SK-N-SH (cell line): Measurements from ENCODE around the gene GRK5. TPM values are rescaled to one million over a fixed set of nuclear protein-coding genes. Genes with fewer than 3 reads are reported as not detected.

ENCODE experiments used
- CTCF ChIA-PET: fragments of 300-600, 350-600 bp; formaldehyde crosslinking; extraction: SDS; loops from one replicate; lab custom pipeline; 2021; lab: Yijun Ruan, JAX
- POLR2A ChIA-PET: fragments of 350-600 bp; sonication (Branson Sonifier 250); formaldehyde crosslinking; extraction: SDS; loops from one replicate; lab custom pipeline; 2020; ENCODE audit warnings: antibody characterized with exemption, inconsistent platforms; lab: Yijun Ruan, JAX
- DNase-seq: peaks from one replicate; pipeline ENCODE4 v3.0.0; 2012
- H2AFZ ChIP-seq: fragments of 200-600 bp; sonication (generic); 2 replicates; pipeline ENCODE4 v1.8.1; 2016; ENCODE audit warnings: antibody characterized with exemption, mild to moderate bottlenecking, low read depth
- H3F3A ChIP-seq: fragments of 200-600 bp; sonication (generic); replicated peaks from 2 replicates; pipeline ENCODE3; 2016; ENCODE audit warnings: antibody characterized with exemption, mild to moderate bottlenecking; ENCODE audit not compliant: insufficient read depth
- H3K27ac ChIP-seq, 2 experiments: fragments of 200-500 bp in 1 of 2; fragments of 200-600 bp in 1 of 2; sonication (Bioruptor generic) in 1 of 2; sonication (generic), shearing (Covaris generic) in 1 of 2; 2 replicates each; pipeline versions ENCODE4 v1.5.1 to v1.6.1; 2014 to 2016; ENCODE audit warnings: low read depth in 2 of 2, inconsistent platforms in 1 of 2, low read length in 1 of 2, mild to moderate bottlenecking in 1 of 2, mixed read lengths in 1 of 2
- H3K27me3 ChIP-seq: fragments of 200-600 bp; sonication (generic), shearing (Covaris generic); 2 replicates; pipeline ENCODE4 v1.6.1; 2016; ENCODE audit warnings: mixed run types; ENCODE audit not compliant: insufficient read depth
- H3K36me3 ChIP-seq, 2 experiments: fragments of 200-500 bp in 1 of 2; fragments of 200-600 bp in 1 of 2; sonication (Bioruptor generic) in 1 of 2; sonication (generic) in 1 of 2; replicated peaks in 1 of 2; 2 replicates each; pipeline versions ENCODE3 to v1.5.1; 2014 to 2016; ENCODE audit warnings: low read length in 1 of 2, mild to moderate bottlenecking in 1 of 2; ENCODE audit not compliant: insufficient read depth in 2 of 2, control insufficient read depth in 1 of 2
- H3K4me1 ChIP-seq, 2 experiments: fragments of 200-500 bp in 1 of 2; fragments of 200-600 bp in 1 of 2; sonication (Bioruptor generic) in 1 of 2; sonication (generic), shearing (Covaris generic) in 1 of 2; 2 replicates each; pipeline versions ENCODE4 v1.5.1 to v1.6.1; 2014 to 2016; ENCODE audit warnings: low read depth in 1 of 2, low read length in 1 of 2, mixed run types in 1 of 2; ENCODE audit not compliant: insufficient read depth in 2 of 2, control insufficient read depth in 1 of 2
- H3K4me2 ChIP-seq: fragments of 200-600 bp; sonication (generic), shearing (Covaris generic); 2 replicates; pipeline ENCODE4 v1.6.1; 2017; ENCODE audit warnings: mixed run types
- H3K4me3 ChIP-seq, 2 experiments: fragments of 200-500 bp in 1 of 2; fragments of 200-600 bp in 1 of 2; sonication (Bioruptor generic) in 1 of 2; sonication (generic), shearing (Covaris generic) in 1 of 2; 2 replicates each; pipeline versions ENCODE4 v1.5.1 to v1.8.1; 2014 to 2016; ENCODE audit warnings: low read depth in 2 of 2, inconsistent platforms in 1 of 2, low read length in 1 of 2, mild to moderate bottlenecking in 1 of 2, mixed read lengths in 1 of 2, moderate library complexity in 1 of 2
- H3K79me2 ChIP-seq: fragments of 200-600 bp; sonication (generic); 2 replicates; pipeline ENCODE4 v1.8.1; 2017; ENCODE audit warnings: mild to moderate bottlenecking; ENCODE audit not compliant: insufficient read depth
- H3K9ac ChIP-seq: fragments of 200-600 bp; sonication (generic); 2 replicates; pipeline ENCODE4 v1.6.1; 2017; ENCODE audit warnings: mixed run types
- H3K9me2 ChIP-seq: fragments of 200-600 bp; sonication (generic); 2 replicates; pipeline ENCODE4 v1.6.1; 2017; ENCODE audit warnings: mixed run types
- H3K9me3 ChIP-seq: fragments of 200-600 bp; sonication (generic); 2 replicates; pipeline ENCODE4 v1.6.1; 2017; ENCODE audit warnings: mixed run types, mild to moderate bottlenecking, moderate library complexity
- H4K20me1 ChIP-seq: fragments of 200-600 bp; sonication (generic); 2 replicates; pipeline ENCODE4 v1.6.1; 2017; ENCODE audit warnings: mild to moderate bottlenecking, mixed run types; ENCODE audit not compliant: insufficient read depth
- ELF1 ChIP-seq: IDR thresholded peaks from 2 replicates; pipeline ENCODE4 v1.4.0; 2012
- EP300 ChIP-seq, 2 experiments: IDR thresholded peaks; 2 replicates each; pipeline versions ENCODE4 v1.4.0 to v1.6.1; 2012; ENCODE audit warnings: borderline replicate concordance in 1 of 2, low read depth in 1 of 2, low read length in 1 of 2
- EZH2phosphoT487 ChIP-seq: fragments of 200-600 bp; sonication (generic); IDR thresholded peaks from 2 replicates; pipeline ENCODE4 v1.6.1; 2017; ENCODE audit warnings: low read depth, mixed run types, mild to moderate bottlenecking, antibody characterized with exemption, moderate library complexity, borderline replicate concordance
- FOXM1 ChIP-seq: IDR thresholded peaks from 2 replicates; pipeline ENCODE4 v1.4.0; 2012; ENCODE audit warnings: low read depth, mild to moderate bottlenecking
- GABPA ChIP-seq: IDR thresholded peaks from 2 replicates; pipeline ENCODE4 v1.4.0; 2012; ENCODE audit warnings: low read depth, mild to moderate bottlenecking
- JUND ChIP-seq: IDR thresholded peaks from 2 replicates; pipeline ENCODE4 v1.4.0; 2012
- MEF2A ChIP-seq: IDR thresholded peaks from 2 replicates; pipeline ENCODE4 v1.4.0; 2012; ENCODE audit warnings: low read depth, borderline replicate concordance
- PBX3 ChIP-seq: IDR thresholded peaks from 2 replicates; pipeline ENCODE4; 2012
- POLR2AphosphoS5 ChIP-seq: IDR thresholded peaks from 2 replicates; pipeline ENCODE4 v1.6.1; 2012; ENCODE audit warnings: low read depth, low read length
- RAD21 ChIP-seq: IDR thresholded peaks from 2 replicates; pipeline ENCODE4 v1.6.1; 2012; ENCODE audit warnings: mild to moderate bottlenecking, low read length
- RCOR1 ChIP-seq: fragments of 150-350 bp; IDR thresholded peaks from 2 replicates; pipeline ENCODE4 v1.6.1; 2017; ENCODE audit warnings: antibody characterized with exemption, low read length
- RFX5 ChIP-seq: IDR thresholded peaks from 2 replicates; pipeline ENCODE4 v1.6.1; 2012; ENCODE audit warnings: mild to moderate bottlenecking, improper control_type of control experiment, low read length
- RXRA ChIP-seq: IDR thresholded peaks from 2 replicates; pipeline ENCODE4 v1.4.0; 2012; ENCODE audit warnings: low read depth, mild to moderate bottlenecking, borderline replicate concordance
- SMC3 ChIP-seq: IDR thresholded peaks from 2 replicates; pipeline ENCODE4 v1.6.1; 2012; ENCODE audit warnings: low read depth, low read length, improper control_type of control experiment
- TAF1 ChIP-seq: IDR thresholded peaks from 2 replicates; pipeline ENCODE4 v1.6.1; 2012; ENCODE audit warnings: low read depth, mild to moderate bottlenecking, low read length, moderate library complexity, borderline replicate concordance
- TCF12 ChIP-seq: IDR thresholded peaks from 2 replicates; pipeline ENCODE4 v1.4.0; 2012
- TEAD4 ChIP-seq: IDR thresholded peaks from 2 replicates; pipeline ENCODE4 v1.4.0; 2012; ENCODE audit warnings: mild to moderate bottlenecking, borderline replicate concordance; ENCODE audit not compliant: insufficient read depth
- YY1 ChIP-seq: IDR thresholded peaks from 2 replicates; pipeline ENCODE4 v1.4.0; 2012; ENCODE audit warnings: low read depth, mild to moderate bottlenecking
- WGBS: methylation state at CpG from one replicate; pipeline ENCODE4 v1.1.6; 2017; ENCODE audit warnings: low lambda C conversion rate; 5-methylcytosine and 5-hydroxymethylcytosine counted together
- polyA plus RNA-seq, 3 experiments: library from polyadenylated mRNA; depleted of rRNA; stranded (reverse); fragments of >200 nt; gene quantifications; 2 replicates each; pipeline ENCODE4 v1.2.3, GENCODE V29; 2012
- TF ChIP-seq, protein P1 (sequence below): IDR thresholded peaks from 2 replicates; pipeline ENCODE4 v1.6.1; 2012; ENCODE audit warnings: mild to moderate bottlenecking, low read depth, low read length, moderate library complexity
- TF ChIP-seq, protein P2 (sequence below): IDR thresholded peaks from 2 replicates; pipeline ENCODE4 v1.4.0; 2012; ENCODE audit warnings: low read depth, borderline replicate concordance

Gene GRK5
- polyA plus RNA-seq, 1 of the 3 experiments (the other 2 are of a cell fraction) = 12.1 TPM

DNA sequence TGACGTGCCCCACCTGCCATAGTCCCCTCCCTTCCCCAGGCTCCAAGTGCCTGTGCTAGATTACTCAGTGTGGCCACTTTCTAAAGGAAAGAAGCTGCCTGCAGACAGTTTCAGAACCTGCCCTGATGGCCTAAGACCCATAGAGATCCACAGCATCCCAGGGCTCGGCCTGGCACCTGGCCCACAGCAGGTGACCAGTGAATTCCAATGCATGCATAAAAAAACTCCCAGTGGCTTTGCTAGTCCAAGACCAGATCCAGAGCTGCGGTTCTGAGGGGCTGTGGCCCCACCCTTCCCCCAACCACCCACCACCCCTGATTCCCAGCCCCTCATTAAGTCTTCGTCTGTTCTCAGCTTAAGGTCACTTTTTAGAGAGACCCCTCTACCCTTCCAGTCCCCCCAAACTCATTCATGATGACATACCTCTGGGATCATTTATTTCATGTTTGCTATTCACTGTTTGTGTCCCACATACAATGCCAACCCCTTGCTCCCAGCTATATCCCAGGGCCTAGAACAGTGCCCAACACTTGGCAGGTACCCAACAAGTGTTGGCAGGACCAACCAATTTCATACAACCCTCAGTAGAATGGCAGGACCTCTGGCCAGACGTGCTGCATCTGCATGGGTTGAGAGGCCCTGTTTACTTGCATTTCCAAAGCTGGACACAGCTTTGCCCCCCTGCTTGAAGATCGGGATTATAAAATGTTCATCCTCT lies 217.0 kb downstream of the GRK5 start:
- Histone ChIP-seq H3K4me1 (peaks cover 0 to 27% of the 10 kb centered on the region in 2 experiments; a peak in 1 of 4 replicates), H3K36me3 (peaks cover 0 to 5% of the 10 kb centered on the region in 2 experiments), H4K20me1 (no peaks in the 10 kb centered on the region), H2AFZ (no peak overlapping the region), H3K4me3 (no peak overlapping the region), H3K9ac (no peak overlapping the region), H3K9me2 (no peaks in the 10 kb centered on the region), H3K4me2 (no peak overlapping the region), H3K79me2 (no peaks in the 10 kb centered on the region), H3K9me3 (no peaks in the 10 kb centered on the region), H3K27me3 (no peaks in the 10 kb centered on the region), H3K27ac (no peak overlapping the region), H3F3A (no peaks in the 10 kb centered on the region)
- TF ChIP-seq SMC3 = no peak
- no peak for TF ChIP-seq RFX5
- TF ChIP-seq YY1 = no peak
- TF ChIP-seq, protein P1, sequence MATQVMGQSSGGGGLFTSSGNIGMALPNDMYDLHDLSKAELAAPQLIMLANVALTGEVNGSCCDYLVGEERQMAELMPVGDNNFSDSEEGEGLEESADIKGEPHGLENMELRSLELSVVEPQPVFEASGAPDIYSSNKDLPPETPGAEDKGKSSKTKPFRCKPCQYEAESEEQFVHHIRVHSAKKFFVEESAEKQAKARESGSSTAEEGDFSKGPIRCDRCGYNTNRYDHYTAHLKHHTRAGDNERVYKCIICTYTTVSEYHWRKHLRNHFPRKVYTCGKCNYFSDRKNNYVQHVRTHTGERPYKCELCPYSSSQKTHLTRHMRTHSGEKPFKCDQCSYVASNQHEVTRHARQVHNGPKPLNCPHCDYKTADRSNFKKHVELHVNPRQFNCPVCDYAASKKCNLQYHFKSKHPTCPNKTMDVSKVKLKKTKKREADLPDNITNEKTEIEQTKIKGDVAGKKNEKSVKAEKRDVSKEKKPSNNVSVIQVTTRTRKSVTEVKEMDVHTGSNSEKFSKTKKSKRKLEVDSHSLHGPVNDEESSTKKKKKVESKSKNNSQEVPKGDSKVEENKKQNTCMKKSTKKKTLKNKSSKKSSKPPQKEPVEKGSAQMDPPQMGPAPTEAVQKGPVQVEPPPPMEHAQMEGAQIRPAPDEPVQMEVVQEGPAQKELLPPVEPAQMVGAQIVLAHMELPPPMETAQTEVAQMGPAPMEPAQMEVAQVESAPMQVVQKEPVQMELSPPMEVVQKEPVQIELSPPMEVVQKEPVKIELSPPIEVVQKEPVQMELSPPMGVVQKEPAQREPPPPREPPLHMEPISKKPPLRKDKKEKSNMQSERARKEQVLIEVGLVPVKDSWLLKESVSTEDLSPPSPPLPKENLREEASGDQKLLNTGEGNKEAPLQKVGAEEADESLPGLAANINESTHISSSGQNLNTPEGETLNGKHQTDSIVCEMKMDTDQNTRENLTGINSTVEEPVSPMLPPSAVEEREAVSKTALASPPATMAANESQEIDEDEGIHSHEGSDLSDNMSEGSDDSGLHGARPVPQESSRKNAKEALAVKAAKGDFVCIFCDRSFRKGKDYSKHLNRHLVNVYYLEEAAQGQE = no peak
- no peak for TF ChIP-seq GABPA
- TF ChIP-seq EZH2phosphoT487 = no peak
- TF ChIP-seq MEF2A = no peak
- TF ChIP-seq ELF1 = no peak
- no peak for TF ChIP-seq PBX3
- TF ChIP-seq, protein P2, sequence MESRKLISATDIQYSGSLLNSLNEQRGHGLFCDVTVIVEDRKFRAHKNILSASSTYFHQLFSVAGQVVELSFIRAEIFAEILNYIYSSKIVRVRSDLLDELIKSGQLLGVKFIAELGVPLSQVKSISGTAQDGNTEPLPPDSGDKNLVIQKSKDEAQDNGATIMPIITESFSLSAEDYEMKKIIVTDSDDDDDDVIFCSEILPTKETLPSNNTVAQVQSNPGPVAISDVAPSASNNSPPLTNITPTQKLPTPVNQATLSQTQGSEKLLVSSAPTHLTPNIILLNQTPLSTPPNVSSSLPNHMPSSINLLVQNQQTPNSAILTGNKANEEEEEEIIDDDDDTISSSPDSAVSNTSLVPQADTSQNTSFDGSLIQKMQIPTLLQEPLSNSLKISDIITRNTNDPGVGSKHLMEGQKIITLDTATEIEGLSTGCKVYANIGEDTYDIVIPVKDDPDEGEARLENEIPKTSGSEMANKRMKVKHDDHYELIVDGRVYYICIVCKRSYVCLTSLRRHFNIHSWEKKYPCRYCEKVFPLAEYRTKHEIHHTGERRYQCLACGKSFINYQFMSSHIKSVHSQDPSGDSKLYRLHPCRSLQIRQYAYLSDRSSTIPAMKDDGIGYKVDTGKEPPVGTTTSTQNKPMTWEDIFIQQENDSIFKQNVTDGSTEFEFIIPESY = no peak
- TF ChIP-seq TEAD4 = no peak
- no peak for TF ChIP-seq POLR2AphosphoS5
- TF ChIP-seq TCF12 = no peak
- TF ChIP-seq RAD21 = no peak
- no peak for TF ChIP-seq FOXM1
- no peak for TF ChIP-seq EP300 (IDR thresholded peaks at IDR 0.05; ENCODE audit: borderline replicate concordance in 1 of 2, low read depth in 1 of 2, low read length in 1 of 2)
- TF ChIP-seq RCOR1 = no peak
- TF ChIP-seq JUND = no peak
- no peak for TF ChIP-seq RXRA
- TF ChIP-seq TAF1 = no peak
- 91% methylated on average over 5 of the region's 6 CpGs for WGBS
- ChIA-PET POLR2A (interaction anchor here (1.3 kb wide), 1 partner anchor 17 kb away, joined by 4 read pairs; no protein-coding TSS in a partner anchor), CTCF (interaction anchor here (1.2 to 11.7 kb wide), 7 partner anchors 17 to 225 kb away, joined by 3 to 150 read pairs (median 4); partner anchors contain the start of gene GRK5)
- no peak for DNase-seq
